Parathyroid adenoma (tissue), 2 donors: ENCODE measurements around the gene DDX41.
A peak's percentile ranks its signal among the peaks of the same experiment; 100 is the strongest.

ENCODE experiments used
- H2AFZ ChIP-seq: fragments of 300-600 bp; sonication (generic); one replicate; pipeline ENCODE4 v1.7.0; 2017; ENCODE audit warnings: antibody characterized with exemption, mild to moderate bottlenecking
- H3K27ac ChIP-seq: fragments of 300-600 bp; sonication (generic); one replicate; pipeline ENCODE4 v1.7.0; 2017
- H3K27me3 ChIP-seq: fragments of 300-600 bp; sonication (generic); one replicate; pipeline ENCODE4 v1.7.0; 2017; ENCODE audit warnings: low read length; ENCODE audit not compliant: control insufficient read depth, insufficient read depth
- H3K36me3 ChIP-seq: fragments of 300-600 bp; sonication (generic); one replicate; pipeline ENCODE4 v1.7.0; 2017; ENCODE audit warnings: low read length; ENCODE audit not compliant: control insufficient read depth, insufficient read depth
- H3K4me1 ChIP-seq: fragments of 300-600 bp; sonication (generic); one replicate; pipeline ENCODE4 v1.7.0; 2017; ENCODE audit warnings: control low read depth
- H3K4me2 ChIP-seq: fragments of 300-600 bp; sonication (generic); one replicate; pipeline ENCODE4 v1.7.0; 2017; ENCODE audit warnings: low read length
- H3K4me3 ChIP-seq: fragments of 300-600 bp; sonication (generic); one replicate; pipeline ENCODE4 v1.7.0; 2017; ENCODE audit warnings: low read depth, low read length
- H3K79me2 ChIP-seq: fragments of 300-600 bp; sonication (generic); one replicate; pipeline ENCODE4 v1.7.0; 2017; ENCODE audit warnings: control low read depth
- H3K9ac ChIP-seq: fragments of 300-600 bp; sonication (generic); one replicate; pipeline ENCODE4 v1.7.0; 2017; ENCODE audit warnings: mild to moderate bottlenecking
- H3K9me3 ChIP-seq: fragments of 300-600 bp; sonication (generic); one replicate; pipeline ENCODE4 v1.7.0; 2017; ENCODE audit warnings: low read length; ENCODE audit not compliant: control insufficient read depth
- TF ChIP-seq, protein P1 (sequence below): fragments of 300-600 bp; sonication (generic); IDR thresholded peaks from one replicate; pipeline ENCODE4 v1.7.0; 2017; ENCODE audit warnings: antibody characterized with exemption, mild to moderate bottlenecking
- donor health status: primary hyperparathyroidism.

Gene DDX41

DNA sequence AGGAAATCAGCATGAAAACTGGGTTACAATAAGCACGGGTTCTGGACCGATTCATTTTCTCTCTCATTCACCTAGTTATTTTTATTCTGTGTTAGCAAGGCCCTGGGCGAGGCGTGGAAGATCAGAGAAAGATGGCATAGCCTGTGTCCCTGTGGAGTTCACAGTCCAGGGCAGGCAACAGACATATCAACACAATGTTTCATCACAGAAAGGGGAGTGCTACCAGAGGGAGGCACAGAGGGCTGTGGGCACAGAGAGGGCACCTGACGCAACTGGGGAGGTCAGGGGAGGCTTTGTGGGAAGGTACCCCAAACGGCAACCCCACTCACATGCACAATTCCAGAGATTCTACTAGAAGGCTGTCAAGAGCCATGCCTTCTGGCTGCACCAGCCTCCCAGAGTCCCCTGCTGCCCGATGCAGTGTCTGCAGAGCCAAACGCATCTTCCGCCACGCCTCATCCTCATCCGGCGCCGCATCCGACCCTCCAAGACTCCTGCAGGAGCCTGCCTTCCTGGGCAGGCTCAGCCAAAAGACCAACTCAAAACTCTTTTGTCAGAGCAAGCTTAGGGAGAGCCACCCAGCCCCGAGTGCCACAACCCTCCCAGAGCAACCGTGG, 36.2 kb upstream of the DDX41 start:
- H3K4me2 ChIP-seq, result peak overlapping the region; percentile 94
- H3K9me3 ChIP-seq, result no peaks in the 10 kb centered on the region
- peak overlapping the region; percentile 80 for H2AFZ ChIP-seq
- peak overlapping the region; percentile 45 for H3K27ac ChIP-seq
- peaks cover 50% of the 10 kb centered on the region for H3K79me2 ChIP-seq
- no peak overlapping the region for H3K9ac ChIP-seq
- H3K27me3 ChIP-seq, result no peaks in the 10 kb centered on the region
- no peaks in the 10 kb centered on the region for H3K36me3 ChIP-seq
- peak overlapping the region; percentile 67 for H3K4me3 ChIP-seq
- TF ChIP-seq, protein P1, sequence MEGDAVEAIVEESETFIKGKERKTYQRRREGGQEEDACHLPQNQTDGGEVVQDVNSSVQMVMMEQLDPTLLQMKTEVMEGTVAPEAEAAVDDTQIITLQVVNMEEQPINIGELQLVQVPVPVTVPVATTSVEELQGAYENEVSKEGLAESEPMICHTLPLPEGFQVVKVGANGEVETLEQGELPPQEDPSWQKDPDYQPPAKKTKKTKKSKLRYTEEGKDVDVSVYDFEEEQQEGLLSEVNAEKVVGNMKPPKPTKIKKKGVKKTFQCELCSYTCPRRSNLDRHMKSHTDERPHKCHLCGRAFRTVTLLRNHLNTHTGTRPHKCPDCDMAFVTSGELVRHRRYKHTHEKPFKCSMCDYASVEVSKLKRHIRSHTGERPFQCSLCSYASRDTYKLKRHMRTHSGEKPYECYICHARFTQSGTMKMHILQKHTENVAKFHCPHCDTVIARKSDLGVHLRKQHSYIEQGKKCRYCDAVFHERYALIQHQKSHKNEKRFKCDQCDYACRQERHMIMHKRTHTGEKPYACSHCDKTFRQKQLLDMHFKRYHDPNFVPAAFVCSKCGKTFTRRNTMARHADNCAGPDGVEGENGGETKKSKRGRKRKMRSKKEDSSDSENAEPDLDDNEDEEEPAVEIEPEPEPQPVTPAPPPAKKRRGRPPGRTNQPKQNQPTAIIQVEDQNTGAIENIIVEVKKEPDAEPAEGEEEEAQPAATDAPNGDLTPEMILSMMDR, result no peak
- H3K4me1 ChIP-seq, result peaks cover 16% of the 10 kb centered on the region

DNA sequence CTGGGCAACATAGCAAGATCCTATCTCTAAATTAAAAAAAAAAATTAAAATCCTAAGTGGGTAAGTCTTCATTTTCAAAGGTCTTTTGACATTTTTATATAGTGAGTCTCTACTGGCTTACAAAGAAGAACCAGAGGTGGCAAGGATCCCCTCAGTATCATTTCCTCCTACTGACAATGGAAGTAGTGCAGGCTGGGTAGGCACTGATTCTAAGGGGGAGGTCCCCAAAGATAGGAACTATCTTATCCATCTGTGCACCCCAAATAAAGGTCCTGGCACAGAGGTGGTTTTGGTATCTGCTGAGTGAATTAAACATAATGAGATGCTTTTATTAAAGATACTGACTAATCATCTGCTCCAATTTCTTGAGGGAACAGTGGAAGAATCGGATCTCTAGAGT, 33.4 kb upstream of the DDX41 start:
- no peak overlapping the region for H3K4me3 ChIP-seq
- TF ChIP-seq, protein P1, result no peak
- peaks cover 8% of the 10 kb centered on the region for H3K4me1 ChIP-seq
- no peak overlapping the region for H2AFZ ChIP-seq
- H3K36me3 ChIP-seq, result no peaks in the 10 kb centered on the region
- H3K27ac ChIP-seq, result no peak overlapping the region
- H3K27me3 ChIP-seq, result no peaks in the 10 kb centered on the region
- no peaks in the 10 kb centered on the region for H3K9me3 ChIP-seq
- no peak overlapping the region for H3K4me2 ChIP-seq
- H3K79me2 ChIP-seq, result peaks cover 68% of the 10 kb centered on the region
- no peak overlapping the region for H3K9ac ChIP-seq

DNA sequence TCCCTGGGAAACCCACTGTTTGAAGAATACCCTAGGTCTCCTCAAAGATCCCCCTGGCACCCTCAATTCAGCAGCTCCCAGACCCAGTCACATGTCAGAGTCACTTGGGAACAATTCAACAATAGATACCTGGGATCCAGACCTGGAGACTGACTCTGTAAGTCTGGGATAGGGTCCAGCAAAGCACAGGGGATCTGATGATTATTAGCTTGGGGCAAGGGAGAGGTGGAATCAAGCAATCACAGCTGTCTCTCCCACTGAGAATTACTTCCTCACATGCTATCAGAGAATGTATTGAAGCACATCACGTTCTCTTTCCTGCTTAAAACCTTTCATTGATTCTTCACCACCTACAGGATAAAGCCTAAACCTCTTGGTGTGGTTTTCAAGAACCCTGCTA, 31.7 kb upstream of the DDX41 start:
- H3K4me3 ChIP-seq, result no peak overlapping the region
- H2AFZ ChIP-seq, result no peak overlapping the region
- TF ChIP-seq, protein P1, result no peak
- H3K4me1 ChIP-seq, result peaks cover 8% of the 10 kb centered on the region
- H3K27ac ChIP-seq, result no peak overlapping the region
- H3K79me2 ChIP-seq, result peaks cover 79% of the 10 kb centered on the region
- no peaks in the 10 kb centered on the region for H3K9me3 ChIP-seq
- H3K9ac ChIP-seq, result no peak overlapping the region
- no peak overlapping the region for H3K4me2 ChIP-seq
- no peaks in the 10 kb centered on the region for H3K27me3 ChIP-seq
- no peaks in the 10 kb centered on the region for H3K36me3 ChIP-seq

DNA sequence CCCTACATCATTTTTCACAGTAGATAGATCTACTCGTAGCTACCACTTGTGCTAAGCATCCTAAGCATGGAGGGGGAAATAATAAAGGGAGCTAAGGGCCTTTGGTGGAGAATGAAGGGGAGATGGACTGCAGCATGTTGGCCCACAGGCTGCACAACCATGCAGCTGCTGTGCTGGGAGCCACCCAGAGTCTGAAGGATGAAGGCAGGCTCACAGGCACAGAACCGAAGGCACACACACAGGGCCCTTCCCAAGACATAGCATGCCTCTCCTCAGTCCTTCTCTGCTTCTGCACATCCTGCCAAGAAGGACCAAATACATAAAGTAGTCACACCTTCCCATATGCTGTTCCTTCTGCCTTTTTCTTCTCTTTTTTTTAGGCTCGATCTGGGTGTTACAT, 31.0 kb upstream of the DDX41 start:
- no peak overlapping the region for H3K27ac ChIP-seq
- no peaks in the 10 kb centered on the region for H3K27me3 ChIP-seq
- no peak overlapping the region for H3K9ac ChIP-seq
- H3K4me1 ChIP-seq, result peaks cover 3% of the 10 kb centered on the region
- peaks cover 81% of the 10 kb centered on the region for H3K79me2 ChIP-seq
- H2AFZ ChIP-seq, result no peak overlapping the region
- TF ChIP-seq, protein P1, result no peak
- no peak overlapping the region for H3K4me2 ChIP-seq
- H3K36me3 ChIP-seq, result no peaks in the 10 kb centered on the region
- H3K9me3 ChIP-seq, result no peaks in the 10 kb centered on the region
- H3K4me3 ChIP-seq, result no peak overlapping the region

DNA sequence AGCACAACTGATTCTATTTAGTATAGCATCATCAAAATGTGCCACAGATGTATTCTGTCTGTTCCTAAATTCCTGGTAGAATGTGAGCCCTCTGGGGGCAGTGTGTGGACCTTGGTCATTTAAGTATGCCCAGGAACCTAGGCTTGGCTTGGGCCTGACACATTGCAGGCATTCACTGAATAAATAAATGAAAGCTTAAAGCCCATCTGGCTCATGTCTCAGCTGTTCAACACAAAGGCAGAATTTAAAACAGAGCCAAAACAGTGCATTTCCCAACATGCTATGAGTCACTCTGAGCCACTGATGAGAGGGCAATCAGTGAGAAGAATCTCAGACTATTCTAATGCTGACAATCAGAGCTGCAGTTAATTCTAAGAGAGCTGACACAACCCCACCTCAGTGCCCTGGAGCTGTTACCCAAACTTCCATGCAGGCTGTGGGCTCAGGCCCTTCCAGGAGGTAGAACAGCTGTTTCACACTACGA, 29.5 kb upstream of the DDX41 start:
- Histone ChIP-seq H3K79me2 (peaks cover 76% of the 10 kb centered on the region), H3K27ac (no peak overlapping the region), H3K9ac (no peak overlapping the region), H3K36me3 (no peaks in the 10 kb centered on the region), H3K9me3 (no peaks in the 10 kb centered on the region), H3K4me3 (no peak overlapping the region), H3K4me1 (no peaks in the 10 kb centered on the region), H2AFZ (no peak overlapping the region), H3K27me3 (no peaks in the 10 kb centered on the region), H3K4me2 (no peak overlapping the region)
- TF ChIP-seq, protein P1, result no peak
